Mucosa of rectum (tissue), 2 donors: ENCODE results near the gene DUSP23.
A peak's percentile ranks its signal among the peaks of the same experiment; 100 is the strongest.

Experiments used
- H3K27ac ChIP-seq, 2 donors: one replicate each; pipeline ENCODE4 v1.7.0; 2013; ENCODE audit warnings: inconsistent platforms in 2 of 2, low read depth in 2 of 2, low read length in 2 of 2
- H3K27me3 ChIP-seq, 2 donors: one replicate each; pipeline ENCODE4 v1.7.0; 2013; ENCODE audit warnings: low read length in 2 of 2; ENCODE audit not compliant: control insufficient read depth in 2 of 2, insufficient read depth in 2 of 2
- H3K36me3 ChIP-seq, 2 donors: one replicate each; pipeline ENCODE4 v1.7.0; 2013; ENCODE audit warnings: low read length in 2 of 2; ENCODE audit not compliant: control insufficient read depth in 2 of 2, insufficient read depth in 2 of 2
- H3K4me1 ChIP-seq, 2 donors: one replicate each; pipeline ENCODE4 v1.7.0; 2013; ENCODE audit warnings: low read length in 2 of 2, mild to moderate bottlenecking in 1 of 2; ENCODE audit not compliant: control insufficient read depth in 2 of 2, insufficient read depth in 2 of 2
- H3K4me3 ChIP-seq, 2 donors: one replicate each; pipeline ENCODE4 v1.7.0; 2013; ENCODE audit warnings: low read length in 2 of 2
- H3K9ac ChIP-seq, 2 donors: one replicate each; pipeline ENCODE4 v1.7.0; 2013; ENCODE audit warnings: low read length in 2 of 2, low read depth in 1 of 2, mild to moderate bottlenecking in 1 of 2
- H3K9me3 ChIP-seq, 2 donors: one replicate each; pipeline ENCODE4 v1.7.0; 2013; ENCODE audit warnings: low read length in 2 of 2; ENCODE audit not compliant: control insufficient read depth in 2 of 2
- donor health status: healthy.
- donor health status: Normal muscosa, but diverticular disease.

The DUSP23 gene

DNA sequence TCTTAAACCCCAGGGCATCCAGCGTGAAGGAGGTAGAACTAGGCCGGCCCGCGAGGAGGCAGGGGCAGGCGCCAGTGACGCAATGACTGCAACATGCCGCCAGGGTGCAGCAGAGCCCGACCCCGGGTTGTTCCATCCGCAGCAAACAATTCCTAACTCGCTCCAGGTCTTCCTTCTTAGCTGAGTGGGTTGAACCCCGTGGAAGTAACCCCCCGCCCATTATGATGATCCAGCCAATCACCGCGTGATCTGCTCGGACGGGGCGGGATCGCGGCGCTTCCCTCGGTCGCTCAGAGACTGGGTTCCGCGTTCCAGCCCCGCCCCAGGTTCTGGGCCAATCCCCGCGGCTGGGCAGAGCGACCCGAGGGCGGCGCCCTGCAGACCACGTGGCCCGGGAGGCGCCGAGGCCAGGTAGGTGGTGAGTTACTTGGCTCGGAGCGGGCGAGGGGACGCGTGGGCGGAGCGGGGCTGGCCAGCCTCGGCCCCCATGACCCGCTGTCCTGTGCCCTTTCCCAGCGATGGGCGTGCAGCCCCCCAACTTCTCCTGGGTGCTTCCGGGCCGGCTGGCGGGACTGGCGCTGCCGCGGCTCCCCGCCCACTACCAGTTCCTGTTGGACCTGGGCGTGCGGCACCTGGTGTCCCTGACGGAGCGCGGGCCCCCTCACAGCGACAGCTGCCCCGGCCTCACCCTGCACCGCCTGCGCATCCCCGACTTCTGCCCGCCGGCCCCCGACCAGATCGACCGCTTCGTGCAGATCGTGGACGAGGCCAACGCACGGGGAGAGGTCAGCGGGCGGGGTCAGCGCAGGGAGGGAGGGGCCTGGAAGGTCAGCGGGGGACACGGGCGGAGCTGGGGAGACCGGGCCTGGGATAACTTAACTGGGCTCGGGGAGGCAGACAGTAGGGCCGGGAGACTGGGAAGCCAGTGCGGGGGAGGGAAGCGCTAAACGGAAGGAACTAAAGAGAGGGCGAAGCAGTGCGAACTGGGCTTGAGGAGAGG is at the start of gene DUSP23:
DUSP23 (plus strand) TSS at position 380 of the 1,000 bp plus-strand sequence; CDS start at position 519, 139 bp downstream.
- Histone ChIP-seq H3K27ac (peak within 1 kb of the TSS; percentile 77 to 83), H3K4me1 (peaks cover 8 to 10% of the 10 kb centered on the region in 2 donors), H3K9me3 (no peaks in the 10 kb centered on the region), H3K36me3 (no peaks in the 10 kb centered on the region), H3K27me3 (no peaks in the 10 kb centered on the region), H3K4me3 (peak within 1 kb of the TSS; percentile 71 to 81), H3K9ac (peak within 1 kb of the TSS; percentile 34 to 63)

DNA sequence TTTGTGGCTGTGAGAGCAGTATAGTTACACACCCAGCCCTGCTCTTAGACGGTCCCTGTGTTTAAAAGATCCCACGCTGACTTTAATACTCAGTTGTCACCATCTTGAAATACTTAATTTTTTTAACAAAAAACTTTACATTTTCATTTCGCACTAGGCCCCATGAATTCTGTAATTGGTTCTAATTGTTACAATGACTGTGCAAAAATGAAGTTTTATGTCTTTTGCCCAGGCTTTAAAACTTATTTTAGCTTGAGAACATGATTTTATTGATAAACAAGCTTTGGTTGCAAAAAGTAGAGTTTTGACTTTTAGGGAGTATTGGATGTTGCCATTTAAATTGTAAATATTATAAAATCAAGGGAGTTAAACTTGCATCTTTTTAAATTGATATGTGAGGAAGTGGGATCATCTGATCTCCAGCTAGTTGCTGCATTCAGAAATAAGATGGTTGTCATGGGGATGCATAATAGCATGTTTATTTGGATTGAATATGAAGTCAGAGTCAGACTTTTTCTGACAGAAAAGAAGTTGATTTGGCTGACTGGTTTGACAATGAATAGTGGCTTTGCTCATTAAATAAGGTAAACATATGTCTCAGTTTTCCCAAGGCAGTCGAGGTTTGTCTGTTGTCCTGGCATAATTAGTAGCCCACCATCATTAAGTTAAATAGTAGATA is 43.4 kb upstream of the DUSP23 start:
- no peaks in the 10 kb centered on the region for H3K27me3 ChIP-seq
- H3K4me3 ChIP-seq = no peak overlapping the region
- H3K9me3 ChIP-seq = no peaks in the 10 kb centered on the region
- no peak overlapping the region for H3K9ac ChIP-seq
- no peaks in the 10 kb centered on the region for H3K36me3 ChIP-seq
- H3K27ac ChIP-seq = no peak overlapping the region
- H3K4me1 ChIP-seq = no peaks in the 10 kb centered on the region

DNA sequence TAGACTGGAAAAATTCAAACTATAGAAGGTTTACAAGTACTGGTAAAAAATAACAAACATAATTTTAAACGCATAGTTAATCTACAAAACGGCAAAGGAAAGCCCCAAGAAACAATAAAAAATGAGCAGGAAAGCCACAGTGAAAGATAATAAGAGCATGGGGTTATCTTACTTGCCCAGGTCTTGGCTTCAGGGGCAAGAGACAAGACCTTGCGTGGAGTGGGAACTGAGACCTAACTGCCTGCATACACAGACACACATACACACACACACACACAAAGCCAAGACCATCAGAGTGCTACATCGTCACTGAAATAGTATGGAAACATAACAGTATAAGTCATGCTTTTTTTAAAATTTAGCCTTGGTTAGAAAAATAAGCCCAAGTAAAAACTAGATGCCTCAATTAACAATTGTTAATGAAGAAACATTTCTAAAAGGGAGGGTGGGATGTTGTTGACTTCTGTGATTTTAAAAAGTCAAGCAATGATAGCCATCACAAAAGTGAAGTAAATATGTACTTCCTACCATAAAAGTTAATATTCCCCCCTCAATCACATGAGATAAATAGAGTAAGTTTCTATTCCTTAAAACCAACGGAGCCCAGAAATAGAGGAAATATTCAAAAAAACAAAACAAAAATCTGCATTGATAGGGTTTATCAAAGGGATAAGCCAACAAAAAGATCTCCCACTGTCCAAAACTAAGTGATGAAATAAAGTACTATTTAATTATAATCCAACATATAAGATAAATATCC is 36.9 kb upstream of the DUSP23 start:
- no peak overlapping the region for H3K9ac ChIP-seq
- no peak overlapping the region for H3K27ac ChIP-seq
- no peak overlapping the region for H3K4me3 ChIP-seq
- no peaks in the 10 kb centered on the region for H3K4me1 ChIP-seq
- H3K36me3 ChIP-seq = no peaks in the 10 kb centered on the region
- no peaks in the 10 kb centered on the region for H3K9me3 ChIP-seq
- no peaks in the 10 kb centered on the region for H3K27me3 ChIP-seq

DNA sequence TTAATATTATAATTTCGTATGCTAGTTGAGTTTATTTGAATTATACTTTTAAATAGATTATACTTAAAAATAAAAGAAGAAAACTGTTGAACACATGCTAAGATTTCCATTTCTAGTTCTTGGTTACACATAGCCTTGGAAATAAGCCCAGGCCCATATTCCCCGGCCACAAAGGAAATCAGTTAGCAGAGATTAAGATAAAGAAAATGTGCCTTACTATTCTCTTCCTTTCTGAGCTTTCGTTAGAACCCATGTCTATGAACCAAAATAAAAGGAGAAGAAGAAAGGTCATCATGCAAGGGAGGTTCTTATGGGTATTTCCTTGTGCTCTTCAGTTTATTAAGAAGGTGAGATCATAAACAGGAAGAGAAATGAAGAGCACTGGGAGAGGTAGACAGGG is 34.1 kb upstream of the DUSP23 start:
- Histone ChIP-seq H3K27ac (no peak overlapping the region), H3K36me3 (no peaks in the 10 kb centered on the region), H3K9ac (no peak overlapping the region), H3K4me1 (no peaks in the 10 kb centered on the region), H3K27me3 (no peaks in the 10 kb centered on the region), H3K9me3 (no peaks in the 10 kb centered on the region), H3K4me3 (no peak overlapping the region)

DNA sequence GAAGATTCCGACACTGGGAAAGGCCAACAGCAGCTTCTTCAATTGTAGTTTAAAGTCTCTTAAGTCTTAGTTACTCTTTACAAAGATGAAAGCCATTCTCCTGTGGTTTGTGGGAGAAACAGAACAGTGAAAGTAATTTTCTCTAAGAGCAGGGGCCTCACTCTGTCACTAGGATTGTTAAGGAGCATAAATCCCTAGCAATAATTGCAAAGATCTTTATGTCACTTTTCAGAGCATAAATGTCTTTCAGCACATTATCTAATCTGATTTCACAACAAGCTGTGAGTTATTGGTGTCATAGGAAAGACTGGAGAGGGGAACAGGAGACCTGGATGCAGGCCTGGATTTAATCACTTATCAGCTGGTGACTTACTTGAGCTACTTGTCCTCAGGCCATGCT is 32.4 kb upstream of the DUSP23 start:
- no peak overlapping the region for H3K27ac ChIP-seq
- no peaks in the 10 kb centered on the region for H3K36me3 ChIP-seq
- no peak overlapping the region for H3K4me3 ChIP-seq

DNA sequence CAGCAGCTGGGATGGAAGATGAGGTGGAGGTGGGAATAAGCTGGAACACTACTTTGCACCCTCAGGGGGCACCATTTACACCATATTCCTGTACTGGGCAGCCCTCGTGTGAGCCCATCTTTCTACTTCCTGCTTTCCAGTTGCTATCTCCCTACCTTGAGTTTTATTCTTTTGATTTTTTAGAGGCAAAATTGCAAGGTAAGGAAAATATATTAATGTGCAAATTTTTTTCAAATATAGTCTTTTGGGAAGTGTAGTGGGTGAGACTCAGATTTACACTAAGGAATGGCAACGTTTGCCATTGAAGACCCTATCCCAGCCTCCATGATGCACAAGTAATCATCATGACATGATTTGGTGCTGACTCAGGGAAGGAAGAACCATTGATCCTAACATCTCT is 31.1 kb upstream of the DUSP23 start:
- Histone ChIP-seq H3K27me3 (no peaks in the 10 kb centered on the region), H3K4me1 (peaks cover 0 to 10% of the 10 kb centered on the region in 2 donors), H3K27ac (no peak overlapping the region), H3K36me3 (no peaks in the 10 kb centered on the region), H3K9ac (no peak overlapping the region), H3K4me3 (no peak overlapping the region), H3K9me3 (no peaks in the 10 kb centered on the region)

More for the DNA sequence above, 32.4 kb upstream of the DUSP23 start:
- Histone ChIP-seq H3K9ac (no peak overlapping the region), H3K9me3 (no peaks in the 10 kb centered on the region), H3K4me1 (peaks cover 0 to 5% of the 10 kb centered on the region in 2 donors), H3K27me3 (no peaks in the 10 kb centered on the region)

DNA sequence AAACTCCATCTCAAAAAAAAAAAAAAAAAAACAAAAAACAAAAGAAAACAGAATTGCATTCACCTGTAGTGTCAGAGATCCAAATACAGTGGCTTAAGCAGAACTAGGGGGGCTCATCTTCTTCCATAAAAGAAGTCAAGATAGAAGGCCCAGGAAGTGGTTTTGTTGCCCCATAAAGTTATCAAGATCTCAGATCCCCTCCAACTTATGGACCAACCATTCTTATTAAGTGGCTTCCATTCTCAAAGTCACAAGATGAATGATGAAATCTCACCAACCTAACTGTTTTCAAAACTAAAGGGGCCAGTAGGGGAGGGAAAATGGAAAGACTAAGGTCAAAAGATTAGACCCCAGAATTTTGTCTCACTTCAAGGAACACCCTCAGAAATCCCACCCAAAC is 30.1 kb upstream of the DUSP23 start:
- H3K9me3 ChIP-seq = no peaks in the 10 kb centered on the region
- no peak overlapping the region for H3K9ac ChIP-seq
- no peak overlapping the region for H3K27ac ChIP-seq
- no peak overlapping the region for H3K4me3 ChIP-seq
- no peaks in the 10 kb centered on the region for H3K36me3 ChIP-seq
- H3K27me3 ChIP-seq = no peaks in the 10 kb centered on the region
- peaks cover 0 to 10% of the 10 kb centered on the region in 2 donors for H3K4me1 ChIP-seq

DNA sequence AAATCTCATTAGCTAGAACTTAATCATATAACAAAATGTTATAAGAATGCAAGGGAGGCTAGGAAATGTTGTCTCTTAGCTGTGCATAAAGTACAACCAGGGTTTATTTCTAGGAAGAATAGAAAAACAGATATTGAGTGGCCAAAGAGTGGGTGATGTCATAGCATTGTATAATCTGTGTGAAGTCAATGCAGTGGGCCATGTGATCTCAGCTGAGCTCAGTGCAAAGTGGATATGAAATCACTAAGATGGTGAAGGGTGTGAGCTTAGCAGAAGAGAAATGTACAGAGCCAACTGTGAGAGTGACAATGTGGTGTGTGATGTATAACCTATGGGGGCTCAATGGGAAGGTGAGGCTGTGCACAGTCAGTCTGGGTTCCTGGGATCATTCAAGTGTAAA is 29.7 kb upstream of the DUSP23 start:
- Histone ChIP-seq H3K9me3 (no peaks in the 10 kb centered on the region), H3K27me3 (no peaks in the 10 kb centered on the region), H3K27ac (no peak overlapping the region), H3K36me3 (no peaks in the 10 kb centered on the region), H3K9ac (no peak overlapping the region), H3K4me3 (no peak overlapping the region), H3K4me1 (peaks cover 0 to 10% of the 10 kb centered on the region in 2 donors)

DNA sequence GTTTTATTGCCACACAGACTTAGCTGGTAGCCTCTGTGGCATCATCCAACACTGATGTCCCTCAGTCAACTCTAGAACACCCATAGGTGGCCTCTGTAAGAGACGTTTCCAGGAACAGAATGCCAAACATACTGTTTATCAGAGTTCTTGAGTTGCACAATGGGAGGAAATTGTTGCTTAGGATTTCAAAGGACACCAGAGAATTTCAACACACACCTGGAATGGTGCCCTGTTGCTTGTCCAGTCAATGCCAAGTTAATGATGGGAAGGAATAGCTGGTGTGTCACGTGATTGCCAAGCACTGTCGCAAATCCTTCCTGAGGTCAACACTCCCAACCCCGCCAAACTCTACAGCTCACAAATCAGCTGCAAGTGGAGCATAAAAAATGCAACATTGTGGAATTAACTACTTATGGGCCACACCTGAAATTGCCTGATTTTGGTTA is 28.6 kb upstream of the DUSP23 start:
- no peaks in the 10 kb centered on the region for H3K9me3 ChIP-seq

More for the DNA sequence above, 28.6 kb upstream of the DUSP23 start:
- Histone ChIP-seq H3K9ac (no peak overlapping the region), H3K4me3 (no peak overlapping the region), H3K27me3 (no peaks in the 10 kb centered on the region), H3K4me1 (peaks cover 0 to 10% of the 10 kb centered on the region in 2 donors), H3K36me3 (no peaks in the 10 kb centered on the region), H3K27ac (no peak overlapping the region)
